22Rv1 (cell line): ENCODE measurements around the gene THEMIS.

ENCODE experiments used
- ZFX ChIP-seq: fragments of 450-650 bp; IDR thresholded peaks from 2 replicates; pipeline ENCODE4 v1.6.1; 2017; ENCODE audit warnings: antibody characterized with exemption, borderline replicate concordance
- TF ChIP-seq, protein P1 (sequence below): fragments of 450-650 bp; IDR thresholded peaks from 2 replicates; pipeline ENCODE4 v1.5.1; 2017; ENCODE audit warnings: mild to moderate bottlenecking

DNA sequence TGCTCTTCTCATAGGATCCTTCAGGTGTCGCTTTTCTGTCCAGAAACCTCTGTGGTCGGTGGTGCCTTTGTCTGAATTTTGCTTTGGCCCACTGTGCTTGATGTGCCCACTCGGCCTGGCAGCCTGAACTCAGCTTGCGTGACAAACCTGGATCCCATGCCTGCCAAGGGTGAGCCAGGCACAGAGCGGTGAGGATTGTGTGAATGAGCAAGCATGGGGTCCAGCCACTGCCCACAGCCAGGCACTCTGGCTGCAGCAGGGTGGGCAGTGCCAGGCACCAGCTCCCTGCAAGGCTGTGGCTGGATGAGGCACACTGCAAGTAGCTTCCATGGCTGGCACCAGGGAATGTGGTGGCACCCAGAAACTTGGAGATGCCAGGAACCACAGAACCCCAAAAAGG, 110.3 kb downstream of the THEMIS start:
- TF ChIP-seq, protein P1, sequence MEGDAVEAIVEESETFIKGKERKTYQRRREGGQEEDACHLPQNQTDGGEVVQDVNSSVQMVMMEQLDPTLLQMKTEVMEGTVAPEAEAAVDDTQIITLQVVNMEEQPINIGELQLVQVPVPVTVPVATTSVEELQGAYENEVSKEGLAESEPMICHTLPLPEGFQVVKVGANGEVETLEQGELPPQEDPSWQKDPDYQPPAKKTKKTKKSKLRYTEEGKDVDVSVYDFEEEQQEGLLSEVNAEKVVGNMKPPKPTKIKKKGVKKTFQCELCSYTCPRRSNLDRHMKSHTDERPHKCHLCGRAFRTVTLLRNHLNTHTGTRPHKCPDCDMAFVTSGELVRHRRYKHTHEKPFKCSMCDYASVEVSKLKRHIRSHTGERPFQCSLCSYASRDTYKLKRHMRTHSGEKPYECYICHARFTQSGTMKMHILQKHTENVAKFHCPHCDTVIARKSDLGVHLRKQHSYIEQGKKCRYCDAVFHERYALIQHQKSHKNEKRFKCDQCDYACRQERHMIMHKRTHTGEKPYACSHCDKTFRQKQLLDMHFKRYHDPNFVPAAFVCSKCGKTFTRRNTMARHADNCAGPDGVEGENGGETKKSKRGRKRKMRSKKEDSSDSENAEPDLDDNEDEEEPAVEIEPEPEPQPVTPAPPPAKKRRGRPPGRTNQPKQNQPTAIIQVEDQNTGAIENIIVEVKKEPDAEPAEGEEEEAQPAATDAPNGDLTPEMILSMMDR = no peak
- no peak for TF ChIP-seq ZFX
